NCI-H146 (cell line): Measurements from ENCODE around the gene WFIKKN1.

Experiments used
- DNase-seq: peaks from one replicate; lab custom pipeline; 2025; lab: John Stamatoyannopoulos, UW

WFIKKN1 gene

DNA sequence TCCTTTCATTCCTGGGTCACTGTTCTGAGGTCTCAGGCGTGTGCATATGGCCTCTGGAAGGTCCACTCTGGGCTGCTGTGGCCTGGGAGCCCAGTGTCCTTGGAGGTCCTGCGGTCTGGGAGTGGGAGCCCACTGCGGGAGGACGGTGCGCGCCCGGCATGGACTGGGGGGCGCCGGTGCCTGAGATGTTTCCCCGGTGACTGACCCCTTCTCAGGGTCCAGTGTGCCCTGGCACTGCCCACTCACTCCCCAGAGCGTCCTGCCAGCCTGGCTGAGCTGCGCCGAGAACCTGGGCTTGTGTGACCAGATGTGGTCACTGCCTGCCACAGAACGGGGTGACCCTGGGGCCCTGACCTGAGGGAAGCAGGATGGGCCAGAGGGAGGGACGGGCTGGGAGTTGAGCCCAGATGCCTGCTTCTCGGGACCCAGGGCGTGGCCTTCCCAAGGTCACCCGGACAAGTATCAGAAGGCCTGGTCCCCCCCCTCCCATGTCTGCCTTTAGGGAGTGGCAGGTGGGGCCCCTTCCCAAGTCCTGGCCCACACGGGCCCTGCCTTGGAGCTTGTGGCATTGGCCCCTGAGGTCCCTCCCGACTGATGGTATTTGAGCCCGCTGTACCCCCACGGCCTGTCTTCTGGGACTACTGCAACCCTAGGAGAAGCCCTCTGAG, 43.6 kb downstream of the WFIKKN1 start:
- DNase-seq = no peak

- peak; percentile 47 for DNase-seq
Observed at GRCh38 chr16:674968-675883, 44.4 kb downstream of the WFIKKN1 start, which contains the start of gene RHBDL1. Gene RHBDL1, plus strand, starts transcription at chr16:675671. Its CDS starts 120 bp downstream, at chr16:675791.

DNA sequence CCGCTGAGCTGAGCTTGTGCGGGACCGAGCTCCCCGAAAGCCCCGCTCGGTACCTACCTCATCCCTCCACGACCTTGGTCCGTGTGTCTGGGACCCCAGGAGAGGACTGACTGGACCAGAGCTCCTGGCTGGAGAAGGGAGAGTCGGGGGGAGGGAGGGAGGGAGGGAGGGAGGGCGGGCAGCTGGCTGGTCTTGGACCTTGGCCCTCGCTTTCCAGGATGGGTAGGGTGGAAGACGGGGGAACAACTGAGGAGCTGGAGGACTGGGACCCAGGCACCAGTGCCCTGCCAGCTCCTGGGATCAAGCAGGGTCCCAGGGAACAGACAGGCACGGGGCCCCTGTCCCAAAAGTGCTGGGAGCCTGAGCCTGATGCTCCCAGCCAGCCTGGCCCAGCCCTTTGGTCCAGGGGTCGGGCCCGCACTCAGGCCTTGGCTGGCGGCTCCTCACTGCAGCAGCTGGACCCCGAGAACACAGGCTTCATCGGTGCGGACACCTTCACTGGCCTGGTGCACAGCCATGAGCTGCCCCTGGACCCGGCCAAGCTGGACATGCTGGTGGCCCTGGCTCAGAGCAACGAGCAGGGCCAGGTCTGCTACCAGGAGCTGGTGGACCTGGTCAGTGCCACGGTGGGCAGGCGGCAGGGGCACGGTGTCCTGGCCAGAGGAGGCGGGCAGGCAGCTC, 45.2 kb downstream of the WFIKKN1 start:
- no peak for DNase-seq

DNA sequence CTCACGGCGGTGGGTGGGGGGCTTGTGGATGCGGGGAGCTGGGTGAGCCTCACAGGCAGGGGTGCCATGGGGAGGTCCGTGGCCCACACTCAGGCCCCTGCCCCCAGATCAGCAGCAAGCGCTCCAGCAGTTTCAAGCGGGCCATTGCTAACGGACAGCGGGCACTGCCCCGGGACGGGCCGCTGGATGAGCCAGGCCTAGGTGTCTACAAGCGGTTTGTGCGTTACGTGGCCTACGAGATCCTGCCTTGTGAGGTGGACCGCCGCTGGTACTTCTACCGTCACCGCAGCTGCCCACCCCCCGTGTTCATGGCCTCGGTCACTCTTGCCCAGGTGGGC, 45.7 kb downstream of the WFIKKN1 start:
- no peak for DNase-seq

DNA sequence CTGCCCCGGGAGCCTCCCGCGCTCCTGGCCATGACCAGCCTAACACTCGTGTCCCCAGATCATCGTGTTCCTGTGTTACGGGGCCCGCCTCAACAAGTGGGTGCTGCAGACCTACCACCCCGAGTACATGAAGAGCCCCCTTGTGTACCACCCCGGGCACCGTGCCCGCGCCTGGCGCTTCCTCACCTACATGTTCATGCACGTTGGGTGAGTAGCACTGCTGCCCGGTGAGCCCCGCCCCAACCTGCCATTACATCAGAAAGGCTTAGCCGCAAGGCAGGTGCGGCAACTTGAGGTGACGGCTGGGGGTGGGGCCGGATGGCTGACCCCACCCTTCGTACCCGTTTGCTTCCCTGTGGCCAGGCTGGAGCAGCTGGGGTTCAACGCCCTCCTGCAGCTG, 46.1 kb downstream of the WFIKKN1 start:
- DNase-seq = peak; percentile 93

GRCh38 chr16:677316-678190, 46.8 kb downstream of the WFIKKN1 start:
- DNase-seq = peak; percentile 95

DNA sequence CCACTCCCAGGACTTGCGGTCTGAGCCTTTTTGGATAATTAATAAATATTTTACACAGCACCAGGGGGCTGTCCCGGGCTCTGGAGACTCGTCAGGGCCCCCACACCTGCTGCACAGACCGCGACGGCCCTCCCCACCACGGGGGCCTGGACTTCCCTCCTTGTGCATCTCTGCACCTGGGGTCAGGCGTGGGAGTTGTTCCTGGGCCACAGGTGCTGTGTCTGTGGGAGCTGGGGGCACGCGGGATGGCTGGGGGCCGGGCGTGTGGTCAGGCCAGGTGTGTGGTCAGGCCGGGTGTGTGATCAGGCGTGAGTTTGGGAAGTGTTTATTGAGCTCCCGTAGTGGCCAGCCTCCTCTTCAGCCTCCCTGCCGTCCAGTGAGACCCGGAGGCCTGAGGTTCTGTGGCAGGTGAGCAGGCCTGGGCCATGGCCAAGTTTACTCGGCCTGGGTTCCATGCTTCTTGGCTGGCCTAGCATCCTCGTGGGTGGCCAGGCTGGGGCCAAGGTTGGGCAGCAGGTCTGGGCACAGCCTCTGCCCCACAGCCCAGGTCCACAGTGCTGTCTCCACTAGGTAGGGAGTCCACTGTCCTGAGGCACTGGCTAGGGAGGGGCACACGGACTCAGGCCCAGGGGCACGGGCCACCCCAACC, 47.5 kb downstream of the WFIKKN1 start:
- DNase-seq = peak; percentile 55

DNA sequence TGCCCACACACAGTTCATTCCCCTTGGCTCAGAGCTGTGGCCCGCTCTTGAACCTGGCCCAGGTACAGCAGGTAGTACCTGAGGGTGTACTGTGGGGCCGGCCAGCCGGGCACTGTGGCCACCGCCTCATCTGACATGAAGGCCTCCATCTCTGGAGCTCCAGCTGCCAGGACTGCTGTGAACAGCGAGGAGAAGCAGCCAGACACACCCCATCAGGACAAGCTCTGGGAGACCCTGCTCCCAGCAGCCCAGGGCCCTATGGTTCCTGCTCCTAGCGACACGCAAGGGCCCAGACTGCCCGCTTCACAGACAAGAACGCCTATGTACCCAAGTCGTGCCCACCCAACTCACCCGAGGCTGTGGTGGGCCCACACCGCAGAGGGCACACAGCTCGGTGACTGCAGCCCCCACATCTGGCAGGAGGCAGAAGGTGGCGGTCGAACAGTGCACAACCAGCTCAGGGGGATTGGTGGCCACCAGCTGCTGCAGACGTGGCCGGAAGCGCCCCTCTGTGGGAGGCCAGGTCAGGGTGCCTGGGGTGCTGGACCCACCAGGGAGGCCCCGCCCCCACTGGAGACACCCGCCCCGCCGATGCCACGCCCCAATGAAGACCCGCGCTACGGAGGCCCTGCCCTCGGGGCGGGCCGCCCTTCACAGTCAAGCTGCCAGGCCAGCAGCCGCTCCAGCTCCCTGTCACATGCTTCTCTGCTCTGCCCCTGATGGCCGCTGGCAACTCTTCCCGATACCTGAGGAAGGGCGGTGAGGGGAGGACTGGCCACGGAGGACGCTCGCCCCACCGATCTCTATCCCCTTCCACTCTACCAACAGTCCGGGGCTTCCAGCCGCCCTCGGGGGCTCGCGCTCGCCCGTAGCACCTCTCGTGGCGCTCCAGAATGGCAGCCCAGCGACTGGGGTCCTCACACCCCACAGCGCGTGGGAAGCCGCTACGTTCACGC, 48.4 kb downstream of the WFIKKN1 start:
- DNase-seq = peak; percentile 87

- DNase-seq = peak; percentile 90
Observed at GRCh38 chr16:679814-680624, 49.2 kb downstream of the WFIKKN1 start, which contains the start of gene STUB1. Gene STUB1, plus strand, starts transcription at chr16:680410. Its CDS starts 116 bp downstream, at chr16:680526.

DNA sequence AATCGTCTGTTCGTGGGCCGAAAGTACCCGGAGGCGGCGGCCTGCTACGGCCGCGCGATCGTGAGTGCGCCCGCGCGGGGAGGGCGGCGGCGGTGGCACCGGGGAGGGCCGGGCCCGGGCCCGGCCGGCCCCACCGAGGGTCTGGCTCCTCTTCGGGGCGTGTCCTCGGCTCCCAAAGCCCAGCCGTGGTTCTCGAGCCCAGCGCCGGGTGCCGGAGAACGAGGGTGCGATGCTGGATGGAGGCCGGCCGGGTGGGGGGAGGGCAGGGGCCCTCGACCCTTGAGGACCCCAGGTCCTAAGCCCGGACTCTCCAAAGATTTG, 49.8 kb downstream of the WFIKKN1 start:
- DNase-seq = no peak

GRCh38 chr16:680967-681745, 50.4 kb downstream of the WFIKKN1 start:
- peak; percentile 37 for DNase-seq

DNA sequence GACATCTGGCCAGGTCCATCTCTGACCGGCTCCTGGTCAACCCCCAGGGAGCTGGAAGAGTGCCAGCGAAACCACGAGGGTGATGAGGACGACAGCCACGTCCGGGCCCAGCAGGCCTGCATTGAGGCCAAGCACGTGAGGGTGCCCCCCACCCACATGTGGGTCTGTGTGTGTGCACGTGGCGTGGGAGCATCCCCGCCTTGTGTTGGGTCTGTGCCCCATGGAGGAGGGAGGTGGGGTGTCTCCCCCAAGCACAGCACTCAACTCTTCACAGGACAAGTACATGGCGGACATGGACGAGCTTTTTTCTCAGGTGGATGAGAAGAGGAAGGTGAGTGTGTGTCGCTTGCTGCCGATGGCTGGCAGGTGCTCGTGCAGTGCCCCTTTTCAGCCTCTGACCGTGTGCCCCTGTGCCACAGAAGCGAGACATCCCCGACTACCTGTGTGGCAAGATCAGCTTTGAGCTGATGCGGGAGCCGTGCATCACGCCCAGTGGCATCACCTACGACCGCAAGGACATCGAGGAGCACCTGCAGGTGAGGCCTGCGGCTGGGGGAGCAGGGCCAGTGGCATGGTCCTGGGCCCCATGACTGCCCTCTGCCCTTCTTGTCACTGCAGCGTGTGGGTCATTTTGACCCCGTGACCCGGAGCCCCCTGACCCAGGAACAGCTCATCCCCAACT, 51.1 kb downstream of the WFIKKN1 start:
- peak; percentile 16 for DNase-seq

GRCh38 chr16:682493-683395, 52.0 kb downstream of the WFIKKN1 start:
- DNase-seq = no peak

- no peak for DNase-seq
Observed at GRCh38 chr16:683396-684070, 52.7 kb downstream of the WFIKKN1 start.
